Stimulated activated CD4-positive, alpha-beta T cell treated with anti-CD3 and anti-CD28 coated beads, Interleukin-1b, Interleukin-23, amount 100 ng/mL, for 24 hours (primary cell): ENCODE results near the gene POLR2F.
"Not testable (repeated sequence)": the region's sequence is repeated elsewhere in the genome, so short reads cannot be mapped to it uniquely, and the experiment has no call there.

Experiments
- DNase-seq, 4 experiments: peaks; one replicate each; pipeline ENCODE4 v3.0.0-alpha.2; 2020; ENCODE audit warnings: low read depth in 4 of 4, low spot score in 1 of 4

Gene POLR2F

GRCh38 chr22:37952629-37953028 lies 870 bp upstream of the POLR2F start:
- not testable (repeated sequence) for DNase-seq

- no peak for DNase-seq
Observed at GRCh38 chr22:37953062-37953436, 450 bp upstream of the POLR2F start.

- DNase-seq, result no peak
Observed at GRCh38 chr22:37954686-37955085, 1.2 kb downstream of the POLR2F start.

- DNase-seq, result not testable (repeated sequence)
Observed at GRCh38 chr22:37955825-37956397, 2.4 kb downstream of the POLR2F start.

- no peak for DNase-seq
Observed at GRCh38 chr22:37957232-37957631, 3.7 kb downstream of the POLR2F start.

GRCh38 chr22:37959231-37959825 lies 5.8 kb downstream of the POLR2F start:
- DNase-seq, result no peak

GRCh38 chr22:37961062-37961461 lies 7.6 kb downstream of the POLR2F start:
- DNase-seq, result no peak

- no peak for DNase-seq
Observed at GRCh38 chr22:37965940-37966664, 12.6 kb downstream of the POLR2F start.

- no peak for DNase-seq
Observed at GRCh38 chr22:37967147-37967546, 13.6 kb downstream of the POLR2F start.

GRCh38 chr22:37967637-37968451 lies 14.3 kb downstream of the POLR2F start:
- no peak for DNase-seq

GRCh38 chr22:37968452-37969251 lies 15.2 kb downstream of the POLR2F start:
- no peak for DNase-seq

GRCh38 chr22:37970864-37971263 lies 17.4 kb downstream of the POLR2F start:
- DNase-seq, result no peak

- DNase-seq, result no peak
Observed at GRCh38 chr22:37971475-37972434, 18.3 kb downstream of the POLR2F start.

GRCh38 chr22:37972527-37972926 lies 19.0 kb downstream of the POLR2F start:
- DNase-seq, result no peak

GRCh38 chr22:37973271-37974170 lies 20.0 kb downstream of the POLR2F start:
- no peak for DNase-seq

GRCh38 chr22:37975153-37975552 lies 21.7 kb downstream of the POLR2F start:
- no peak for DNase-seq

GRCh38 chr22:37976022-37976421 lies 22.5 kb downstream of the POLR2F start:
- DNase-seq, result not testable (repeated sequence)

- DNase-seq, result no peak
Observed at GRCh38 chr22:37976547-37976946, 23.0 kb downstream of the POLR2F start.

- DNase-seq, result no peak
Observed at GRCh38 chr22:37979782-37980181, 26.3 kb downstream of the POLR2F start.
